ENCODE data around the gene TC2N. TPM values are rescaled to one million over a fixed set of nuclear protein-coding genes. Genes with fewer than 3 reads are reported as not detected.

The TC2N gene
- polyA plus RNA-seq, 12 donors: 1.8 to 26.8 (median 4.8) TPM; not detected in 1

Other genes with a start within 250 kb of the TC2N start
- 1 to 10 TPM in 2 of 12 donors, under 1 TPM in 8, not detected in 2; 0.10 to 1.6 (median 0.39) TPM for gene CATSPERB, start 135.4 kb downstream of the TC2N start, polyA plus RNA-seq (ENCODE audit: insufficient read length in 12 of 12)
- gene FBLN5, start 80.2 kb upstream of the TC2N start, polyA plus RNA-seq (ENCODE audit: insufficient read length in 12 of 12): 100 to 1,000 TPM in 3 of 12 donors, 10 to 100 TPM in 8, not detected in 1; 72.2 to 129 (median 86.7) TPM
- gene TRIP11, start 172.5 kb upstream of the TC2N start, polyA plus RNA-seq (ENCODE audit: insufficient read length in 12 of 12): 10 to 100 TPM in 11 of 12 donors, not detected in 1; 19.5 to 33.9 (median 25.9) TPM
- 10 to 100 TPM in 11 of 12 donors, not detected in 1; 13.8 to 42.8 (median 19.6) TPM for gene ATXN3, start 239.0 kb upstream of the TC2N start, polyA plus RNA-seq (ENCODE audit: insufficient read length in 12 of 12)